GM23338 (cell line): ENCODE results near the gene TIPRL. TPM values are rescaled to one million over a fixed set of nuclear protein-coding genes. Genes with fewer than 3 reads are reported as not detected.

Experiments used
- ATAC-seq: fragments of 200-7000 bp; cut with Tn5 transposase; 3 replicates; pipeline ENCODE4 v1.9.1; 2020
- DNase-seq: peaks from one replicate; pipeline ENCODE4 v3.0.0-alpha.2; 2015; ENCODE audit warnings: low spot score
- H2AFZ ChIP-seq: fragments of 200-600 bp; sonication (generic); 2 replicates; pipeline ENCODE4 v1.8.0; 2016; ENCODE audit warnings: antibody characterized with exemption, mild to moderate bottlenecking, moderate library complexity
- H3F3A ChIP-seq: fragments of 200-600 bp; sonication (generic); replicated peaks from 2 replicates; pipeline ENCODE4 v1.8.0; 2017; ENCODE audit warnings: antibody characterized with exemption, mixed run types, low read depth
- H3K27ac ChIP-seq: fragments of 200-600 bp; sonication (generic); 2 replicates; pipeline ENCODE4 v1.6.1; 2016; ENCODE audit warnings: low read depth
- H3K27me3 ChIP-seq: fragments of 200-600 bp; sonication (generic); 2 replicates; pipeline ENCODE4 v1.8.0; 2016; ENCODE audit warnings: mild to moderate bottlenecking, mixed run types, moderate library complexity; ENCODE audit not compliant: insufficient read depth
- H3K36me3 ChIP-seq: fragments of 200-600 bp; sonication (generic); 2 replicates; pipeline ENCODE4 v1.8.0; 2016; ENCODE audit warnings: mild to moderate bottlenecking; ENCODE audit not compliant: insufficient read depth
- H3K4me1 ChIP-seq: fragments of 200-600 bp; sonication (generic); 2 replicates; pipeline ENCODE4 v1.8.0; 2016; ENCODE audit warnings: mild to moderate bottlenecking, moderate library complexity; ENCODE audit not compliant: insufficient read depth
- H3K4me2 ChIP-seq: fragments of 200-600 bp; sonication (generic); 2 replicates; pipeline ENCODE4 v1.7.1; 2017; ENCODE audit warnings: mixed run types
- H3K4me3 ChIP-seq: fragments of 200-600 bp; sonication (generic); 2 replicates; pipeline ENCODE4 v1.6.1; 2016; ENCODE audit warnings: mixed run types
- H3K79me2 ChIP-seq: fragments of 200-600 bp; sonication (generic); replicated peaks from 2 replicates; pipeline ENCODE4 v1.8.0; 2017; ENCODE audit warnings: mild to moderate bottlenecking; ENCODE audit not compliant: insufficient read depth
- H3K9me2 ChIP-seq: fragments of 200-600 bp; sonication (generic); 2 replicates; pipeline ENCODE4 v1.8.0; 2017; ENCODE audit not compliant: insufficient read depth
- H4K20me1 ChIP-seq: fragments of 200-600 bp; sonication (generic); replicated peaks from 2 replicates; pipeline ENCODE4 v1.8.0; 2017; ENCODE audit warnings: mild to moderate bottlenecking; ENCODE audit not compliant: insufficient read depth
- H3K27ac Mint-ChIP-seq: 2 replicates; pipeline ENCODE4 v1.8.0; 2020; ENCODE audit warnings: inconsistent platforms, mild to moderate bottlenecking, moderate library complexity, mixed read lengths
- H3K27me3 Mint-ChIP-seq: 3 replicates; pipeline ENCODE4 v1.8.0; 2022; ENCODE audit warnings: low read depth, mild to moderate bottlenecking, moderate library complexity, mixed read lengths, inconsistent platforms; ENCODE audit not compliant: insufficient read depth, poor library complexity
- H3K36me3 Mint-ChIP-seq: 3 replicates; pipeline ENCODE4 v1.8.0; 2021; ENCODE audit warnings: low read depth, mild to moderate bottlenecking, inconsistent platforms, moderate library complexity, mixed read lengths
- H3K4me1 Mint-ChIP-seq: 3 replicates; pipeline ENCODE4 v1.8.0; 2020; ENCODE audit warnings: mild to moderate bottlenecking, inconsistent platforms, mixed read lengths
- H3K4me3 Mint-ChIP-seq: 3 replicates; pipeline ENCODE4 v1.8.0; 2021; ENCODE audit warnings: moderate library complexity, mild to moderate bottlenecking, inconsistent platforms, mixed read lengths
- H3K9me3 Mint-ChIP-seq: 3 replicates; pipeline ENCODE4 v1.8.0; 2020; ENCODE audit warnings: moderate library complexity, mild to moderate bottlenecking, inconsistent platforms, mixed read lengths
- EZH2 ChIP-seq: fragments of 200-600 bp; sonication (generic); IDR thresholded peaks from one replicate; pipeline ENCODE4 v1.8.0; 2017; ENCODE audit warnings: antibody characterized with exemption, mild to moderate bottlenecking, low read depth; ENCODE audit not compliant: unreplicated experiment
- EZH2phosphoT487 ChIP-seq: fragments of 200-600 bp; sonication (generic); IDR thresholded peaks from one replicate; pipeline ENCODE4 v1.8.1; 2018; ENCODE audit warnings: antibody characterized with exemption; ENCODE audit not compliant: unreplicated experiment
- NANOG ChIP-seq: IDR thresholded peaks from 2 replicates; pipeline ENCODE4 v1.6.1; 2016; ENCODE audit warnings: antibody characterized with exemption, borderline replicate concordance
- POLR2AphosphoS5 ChIP-seq: IDR thresholded peaks from 2 replicates; pipeline ENCODE4 v1.6.1; 2016; ENCODE audit warnings: antibody characterized with exemption, low read depth
- REST ChIP-seq: IDR thresholded peaks from one replicate; pipeline ENCODE4 v1.6.1; 2018; ENCODE audit warnings: antibody characterized with exemption; ENCODE audit not compliant: unreplicated experiment
- STAT1 ChIP-seq: IDR thresholded peaks from one replicate; pipeline ENCODE4 v1.6.1; 2016; ENCODE audit warnings: antibody characterized with exemption; ENCODE audit not compliant: unreplicated experiment
- ZNF114 ChIP-seq: fragments of 250-450 bp; sonication (Bioruptor Pico); IDR thresholded peaks from 2 replicates; pipeline ENCODE4 v1.5.0; 2020; ENCODE audit warnings: mild to moderate bottlenecking, moderate library complexity
- polyA plus RNA-seq: library from polyadenylated mRNA; unstranded; fragments of >200 nt; fragmentation: Nextera tagmentation; extraction: Ambion mirVana; gene quantifications from 2 replicates; pipeline ENCODE4 v1.2.1, GENCODE V29; 2016
- total RNA-seq: library from RNA; depleted of rRNA; stranded (reverse); fragments of >200 nt; shearing (Covaris generic); gene quantifications from 2 replicates; pipeline ENCODE4 v1.2.3, GENCODE V29; 2014
- TF ChIP-seq, protein P1 (sequence below): IDR thresholded peaks from 2 replicates; pipeline ENCODE4 v1.6.1; 2016; ENCODE audit warnings: antibody characterized with exemption

The TIPRL gene
- total and polyA plus RNA-seq, 2 experiments from 2014 or later, result 15.9 to 32.0 TPM

DNA sequence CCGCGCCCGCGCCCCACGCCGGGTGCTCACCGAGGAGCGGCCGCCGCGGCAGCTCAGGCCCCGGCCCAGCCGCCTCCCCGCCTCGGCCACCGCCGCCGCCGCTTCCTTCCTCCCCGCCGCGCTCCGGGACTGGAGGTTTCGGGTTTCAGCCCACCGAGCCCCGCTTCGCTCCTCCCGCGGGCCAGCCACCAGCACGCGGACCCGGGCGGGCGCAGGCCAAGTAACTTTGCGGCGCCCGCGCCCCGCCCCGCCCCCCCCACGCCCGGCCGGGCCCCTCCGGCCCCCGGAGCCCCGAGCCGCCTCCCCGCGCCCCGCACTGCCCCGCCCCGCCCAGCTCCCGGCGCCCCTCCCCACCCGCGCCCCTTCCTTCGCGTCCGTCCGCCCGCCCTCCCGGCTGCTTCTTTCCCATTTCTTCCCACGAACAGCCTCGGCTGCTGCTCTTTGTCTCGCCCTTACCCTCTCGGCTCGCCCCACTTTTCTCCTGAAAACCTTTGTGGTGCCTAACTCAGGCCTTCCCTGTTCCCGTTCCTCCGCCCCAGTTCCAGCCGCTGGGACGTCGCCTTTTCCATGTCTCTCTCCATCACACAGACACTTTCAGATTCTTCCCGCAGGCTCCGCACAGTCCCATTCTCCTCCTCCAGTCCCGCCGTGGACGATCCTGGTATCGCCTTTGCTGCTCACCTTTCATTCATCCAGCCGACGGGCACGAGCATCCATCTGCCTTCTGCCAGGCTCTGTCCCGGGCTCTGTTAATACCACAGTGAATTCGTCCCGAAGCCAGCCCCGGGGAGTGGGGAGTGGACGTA is 41.9 kb upstream of the TIPRL start, which contains the start of gene GPR161:
Gene GPR161, minus strand, starts transcription at position 222 of the 806 bp plus-strand sequence. CDS start 32,080 bp downstream, outside the sequence.
- peak within 1 kb of the TSS; percentile 95 for H3K4me3 Mint-ChIP-seq
- H3K36me3 Mint-ChIP-seq, result peaks cover 4% of the 10 kb centered on the region; the same call in 1 of the 3 replicates
- Histone ChIP-seq H3K36me3 (no peaks in the 10 kb centered on the region), H3K79me2 (peaks cover 14% of the 10 kb centered on the region; the same call in 1 of the 2 replicates), H3K9me2 (no peaks in the 10 kb centered on the region), H3K4me3 (peak within 1 kb of the TSS; percentile 77), H3F3A (no peaks in the 10 kb centered on the region), H4K20me1 (0 out of 2 replicates have a peak, but pooled peaks cover 6% of the 10 kb centered on the region), H3K27me3 (peaks cover 35% of the 10 kb centered on the region), H2AFZ (peak within 1 kb of the TSS; percentile 99), H3K27ac (no peak within 1 kb of the TSS), H3K4me2 (peak within 1 kb of the TSS; percentile 99), H3K4me1 (peaks cover 15% of the 10 kb centered on the region)
- peak within 1 kb of the TSS; percentile 65 for H3K27ac Mint-ChIP-seq
- ATAC-seq (peak; percentile 58), DNase-seq (peak; percentile 77)
- TF ChIP-seq ZNF114 (no peak), EZH2 (no peak), STAT1 (no peak), POLR2AphosphoS5 (no peak), NANOG (no peak), REST (no peak), EZH2phosphoT487 (no peak)
- TF ChIP-seq, protein P1, sequence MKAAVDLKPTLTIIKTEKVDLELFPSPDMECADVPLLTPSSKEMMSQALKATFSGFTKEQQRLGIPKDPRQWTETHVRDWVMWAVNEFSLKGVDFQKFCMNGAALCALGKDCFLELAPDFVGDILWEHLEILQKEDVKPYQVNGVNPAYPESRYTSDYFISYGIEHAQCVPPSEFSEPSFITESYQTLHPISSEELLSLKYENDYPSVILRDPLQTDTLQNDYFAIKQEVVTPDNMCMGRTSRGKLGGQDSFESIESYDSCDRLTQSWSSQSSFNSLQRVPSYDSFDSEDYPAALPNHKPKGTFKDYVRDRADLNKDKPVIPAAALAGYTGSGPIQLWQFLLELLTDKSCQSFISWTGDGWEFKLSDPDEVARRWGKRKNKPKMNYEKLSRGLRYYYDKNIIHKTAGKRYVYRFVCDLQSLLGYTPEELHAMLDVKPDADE, result no peak
- no peaks in the 10 kb centered on the region; the same call in 2 of the 3 replicates for H3K9me3 Mint-ChIP-seq
- peaks cover 17% of the 10 kb centered on the region for H3K27me3 Mint-ChIP-seq
- peaks cover 22% of the 10 kb centered on the region; the same call in 2 of the 3 replicates for H3K4me1 Mint-ChIP-seq

GRCh38 chr1:168137515-168137821 is 41.3 kb upstream of the TIPRL start:
- H3K4me2 ChIP-seq, result peak overlapping the region; percentile 83
- H2AFZ ChIP-seq, result peak overlapping the region; percentile 99
- Mint-ChIP-seq H3K9me3 (no peaks in the 10 kb centered on the region; the same call in 2 of the 3 replicates), H3K4me1 (peaks cover 22% of the 10 kb centered on the region; the same call in 2 of the 3 replicates), H3K27ac (peak overlapping the region; percentile 65; the same call in 1 of the 2 replicates), H3K36me3 (peaks cover 4% of the 10 kb centered on the region; the same call in 1 of the 3 replicates), H3K4me3 (peak overlapping the region; percentile 95), H3K27me3 (peaks cover 17% of the 10 kb centered on the region)
- H3F3A ChIP-seq, result no peaks in the 10 kb centered on the region
- H4K20me1 ChIP-seq, result 0 out of 2 replicates have a peak, but pooled peaks cover 5% of the 10 kb centered on the region
- H3K27ac ChIP-seq, result no peak overlapping the region
- H3K9me2 ChIP-seq, result no peaks in the 10 kb centered on the region
- no peaks in the 10 kb centered on the region for H3K36me3 ChIP-seq
- peak overlapping the region; percentile 77 for H3K4me3 ChIP-seq
- 0 out of 2 replicates have a peak, but pooled peaks cover 14% of the 10 kb centered on the region for H3K79me2 ChIP-seq
- no peak for TF ChIP-seq EZH2phosphoT487
- peak; percentile 41 for ATAC-seq
- peaks cover 15% of the 10 kb centered on the region for H3K4me1 ChIP-seq
- peaks cover 35% of the 10 kb centered on the region for H3K27me3 ChIP-seq
- DNase-seq, result no peak
